Tibial nerve (tissue), 4 donors: ENCODE data around the gene OGFRL1. TPM values are rescaled to one million over a fixed set of nuclear protein-coding genes. Genes with fewer than 3 reads are reported as not detected.

Experiments used
- DNase-seq, 2 donors: peaks; one replicate each; pipeline ENCODE4 v3.0.0-alpha.2; 2019; ENCODE audit warnings: low spot score in 2 of 2
- H3K27ac ChIP-seq, 4 donors: fragments of 200-600 bp; sonication (generic) in 3 of 4; one replicate each; pipeline ENCODE4 v1.5.1; 2017 to 2019; ENCODE audit warnings: mild to moderate bottlenecking in 1 of 4
- H3K27me3 ChIP-seq, 2 donors: fragments of 200-600 bp; sonication (generic) in 1 of 2; one replicate each; pipeline versions ENCODE4 v1.5.1 to v1.6.0; 2017 to 2019
- H3K36me3 ChIP-seq, 3 donors: fragments of 200-600 bp; sonication (generic); one replicate each; pipeline ENCODE4 v1.5.1; 2018 to 2019
- H3K4me1 ChIP-seq, 4 donors: fragments of 200-600 bp; sonication (generic) in 3 of 4; one replicate each; pipeline ENCODE4 v1.5.1; 2017 to 2019
- H3K4me3 ChIP-seq, 4 donors: fragments of 200-600 bp; sonication (generic) in 3 of 4; one replicate each; pipeline ENCODE4 v1.5.1; 2017 to 2019; ENCODE audit warnings: mild to moderate bottlenecking in 1 of 4, moderate library complexity in 1 of 4
- H3K9me3 ChIP-seq, 4 donors: fragments of 200-600 bp; sonication (generic) in 3 of 4; one replicate each; pipeline ENCODE4 v1.5.1; 2017 to 2019
- EP300 ChIP-seq, 2 donors: sonication (generic); formaldehyde crosslinking; IDR thresholded peaks; one replicate each; pipeline ENCODE4 v1.6.1; 2017; ENCODE audit warnings: antibody characterized with exemption in 2 of 2, mild to moderate bottlenecking in 1 of 2
- POLR2A ChIP-seq, 2 donors: fragments of 450-650 bp; IDR thresholded peaks; one replicate each; pipeline ENCODE4 v1.6.1; 2017; ENCODE audit warnings: antibody characterized with exemption in 2 of 2, mild to moderate bottlenecking in 2 of 2, moderate library complexity in 2 of 2
- whole genome bisulfite sequencing, 2 donors: methylation state at CpG; one replicate each; pipeline ENCODE4 v1.1.5; 2018; 5-methylcytosine and 5-hydroxymethylcytosine counted together
- total RNA-seq, 4 donors: library from RNA; depleted of rRNA; stranded (reverse); fragments of >200 nt; gene quantifications; one replicate each; pipeline ENCODE4 v1.1.0, GENCODE V29; 2016
- TF ChIP-seq, protein P1 (sequence below), 5 experiments: fragments of 200-600 bp in 3 of 5; fragments of 450-650 bp in 2 of 5; sonication (generic) in 3 of 5; IDR thresholded peaks; one replicate each; pipeline ENCODE4 v1.5.1; 2016 to 2019; ENCODE audit warnings: antibody characterized with exemption in 5 of 5, mild to moderate bottlenecking in 3 of 5, moderate library complexity in 2 of 5

The OGFRL1 gene
- total RNA-seq, 4 donors from 2014 or later, result 76.5 to 130 (median 92.2) TPM

- no peak overlapping the region for H3K4me3 ChIP-seq
- H3K27me3 ChIP-seq, result no peaks in the 10 kb centered on the region
- H3K36me3 ChIP-seq, result peaks cover 0 to 55% (median 0%) of the 10 kb centered on the region in 3 donors
- no peak for DNase-seq
- no peak overlapping the region for H3K27ac ChIP-seq
- TF ChIP-seq EP300 (IDR thresholded peaks at IDR 0.05) (no peak), POLR2A (IDR thresholded peaks at IDR 0.05) (no peak)
- TF ChIP-seq, protein P1, sequence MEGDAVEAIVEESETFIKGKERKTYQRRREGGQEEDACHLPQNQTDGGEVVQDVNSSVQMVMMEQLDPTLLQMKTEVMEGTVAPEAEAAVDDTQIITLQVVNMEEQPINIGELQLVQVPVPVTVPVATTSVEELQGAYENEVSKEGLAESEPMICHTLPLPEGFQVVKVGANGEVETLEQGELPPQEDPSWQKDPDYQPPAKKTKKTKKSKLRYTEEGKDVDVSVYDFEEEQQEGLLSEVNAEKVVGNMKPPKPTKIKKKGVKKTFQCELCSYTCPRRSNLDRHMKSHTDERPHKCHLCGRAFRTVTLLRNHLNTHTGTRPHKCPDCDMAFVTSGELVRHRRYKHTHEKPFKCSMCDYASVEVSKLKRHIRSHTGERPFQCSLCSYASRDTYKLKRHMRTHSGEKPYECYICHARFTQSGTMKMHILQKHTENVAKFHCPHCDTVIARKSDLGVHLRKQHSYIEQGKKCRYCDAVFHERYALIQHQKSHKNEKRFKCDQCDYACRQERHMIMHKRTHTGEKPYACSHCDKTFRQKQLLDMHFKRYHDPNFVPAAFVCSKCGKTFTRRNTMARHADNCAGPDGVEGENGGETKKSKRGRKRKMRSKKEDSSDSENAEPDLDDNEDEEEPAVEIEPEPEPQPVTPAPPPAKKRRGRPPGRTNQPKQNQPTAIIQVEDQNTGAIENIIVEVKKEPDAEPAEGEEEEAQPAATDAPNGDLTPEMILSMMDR (IDR thresholded peaks at IDR 0.05), result no peak
- H3K9me3 ChIP-seq, result no peaks in the 10 kb centered on the region
- peaks cover 0 to 20% (median 3%) of the 10 kb centered on the region in 4 donors for H3K4me1 ChIP-seq
- 97% methylated on average over 4 of the region's 4 CpGs for WGBS, 2 donors
These were observed 12.1 kb downstream of the OGFRL1 start for GRCh38 chr6:71300561-71301168.

- Histone ChIP-seq H3K4me3 (no peak overlapping the region), H3K36me3 (peaks cover 0 to 50% (median 0%) of the 10 kb centered on the region in 3 donors), H3K9me3 (no peaks in the 10 kb centered on the region), H3K4me1 (peaks cover 0 to 16% (median 2%) of the 10 kb centered on the region in 4 donors), H3K27ac (peak overlapping the region in 1 of 4 donors; percentile 11), H3K27me3 (no peaks in the 10 kb centered on the region)
- no peak for TF ChIP-seq POLR2A (IDR thresholded peaks at IDR 0.05)
- no peak for TF ChIP-seq EP300 (IDR thresholded peaks at IDR 0.05)
- TF ChIP-seq, protein P1 (IDR thresholded peaks at IDR 0.05), result no peak
- DNase-seq, result no peak
- WGBS, 2 donors, result 84 to 90% methylated on average over 7 of the region's 7 CpGs
These were observed 12.9 kb downstream of the OGFRL1 start for GRCh38 chr6:71301546-71301945.

DNA sequence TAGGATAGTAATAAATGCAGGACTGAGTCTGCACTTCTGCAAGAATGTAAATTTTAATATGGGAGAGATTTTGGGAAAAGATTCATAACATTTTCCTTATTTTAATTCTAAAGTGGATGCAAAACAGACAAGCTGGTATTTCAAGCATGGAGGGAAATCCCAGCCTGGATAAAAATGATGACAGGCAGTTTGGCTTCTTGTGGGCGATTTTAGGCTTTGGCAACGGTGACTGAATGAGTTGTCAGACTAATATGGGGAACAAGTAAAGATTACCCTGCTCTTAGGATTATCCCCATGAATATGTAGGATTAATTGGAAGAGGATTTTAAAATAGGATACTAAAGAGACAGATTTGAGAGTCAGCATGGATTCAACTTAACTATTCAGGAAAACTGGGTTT, 21.0 kb downstream of the OGFRL1 start:
- H3K36me3 ChIP-seq, result no peaks in the 10 kb centered on the region
- TF ChIP-seq, protein P1 (IDR thresholded peaks at IDR 0.05), result no peak
- TF ChIP-seq EP300 (IDR thresholded peaks at IDR 0.05) (no peak), POLR2A (IDR thresholded peaks at IDR 0.05) (no peak)
- H3K9me3 ChIP-seq, result no peaks in the 10 kb centered on the region
- DNase-seq, result no peak
- 22 to 39% methylated on average over 2 of the region's 2 CpGs for WGBS, 2 donors
- H3K27me3 ChIP-seq, result no peaks in the 10 kb centered on the region
- no peak overlapping the region for H3K4me3 ChIP-seq
- H3K27ac ChIP-seq, result no peak overlapping the region
- peaks cover 0 to 29% (median 0%) of the 10 kb centered on the region in 4 donors for H3K4me1 ChIP-seq

DNA sequence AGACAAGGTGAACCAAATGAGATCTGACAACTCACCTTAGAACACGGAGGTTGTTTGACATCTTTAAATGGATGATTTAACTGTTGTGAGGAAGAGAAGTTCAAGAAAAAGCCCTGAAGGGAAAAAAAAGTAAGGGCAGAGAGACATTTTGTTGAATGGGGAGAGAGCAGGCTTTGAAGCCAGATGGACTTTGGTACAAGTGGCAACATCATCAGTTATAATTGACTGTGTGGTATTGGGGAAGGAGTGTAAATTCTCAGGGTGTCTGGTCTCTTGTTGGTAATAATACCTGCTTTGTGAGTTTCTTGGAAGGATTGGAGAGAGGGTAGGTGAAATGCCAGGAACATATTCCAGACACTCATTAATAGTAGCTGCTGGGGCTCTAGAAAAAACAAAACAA, 21.6 kb downstream of the OGFRL1 start:
- Histone ChIP-seq H3K4me3 (no peak overlapping the region), H3K4me1 (peaks cover 0 to 29% (median 0%) of the 10 kb centered on the region in 4 donors), H3K27me3 (no peaks in the 10 kb centered on the region), H3K9me3 (no peaks in the 10 kb centered on the region), H3K36me3 (no peaks in the 10 kb centered on the region), H3K27ac (no peak overlapping the region)
- TF ChIP-seq, protein P1 (IDR thresholded peaks at IDR 0.05), result no peak
- TF ChIP-seq POLR2A (IDR thresholded peaks at IDR 0.05), result no peak
- no peak for TF ChIP-seq EP300 (IDR thresholded peaks at IDR 0.05)
- DNase-seq, result no peak
- 64 to 71% methylated on average over 1 of the region's 1 CpG for WGBS, 2 donors

- DNase-seq, result no peak
- Histone ChIP-seq H3K27me3 (no peaks in the 10 kb centered on the region), H3K4me1 (peaks cover 0 to 29% (median 0%) of the 10 kb centered on the region in 4 donors), H3K36me3 (no peaks in the 10 kb centered on the region), H3K4me3 (no peak overlapping the region), H3K27ac (no peak overlapping the region), H3K9me3 (no peaks in the 10 kb centered on the region)
- WGBS, 2 donors, result 79 to 82% methylated on average over 1 of the region's 1 CpG
- TF ChIP-seq, protein P1 (IDR thresholded peaks at IDR 0.05), result no peak
- TF ChIP-seq EP300 (IDR thresholded peaks at IDR 0.05), result no peak
- TF ChIP-seq POLR2A (IDR thresholded peaks at IDR 0.05), result no peak
These were observed 23.5 kb downstream of the OGFRL1 start for GRCh38 chr6:71312089-71312488.
